Breast epithelium (tissue), 4 donors: ENCODE results near the gene MTA1. TPM values are rescaled to one million over a fixed set of nuclear protein-coding genes. Genes with fewer than 3 reads are reported as not detected.
A peak's percentile ranks its signal among the peaks of the same experiment; 100 is the strongest.

Experiments used
- DNase-seq, 2 donors: peaks; one replicate each; pipeline ENCODE4 v3.0.0-alpha.2; 2019; ENCODE audit warnings: low spot score in 2 of 2
- H3K27ac ChIP-seq, 2 donors: fragments of 200-600 bp; sonication (generic) in 1 of 2; one replicate each; pipeline ENCODE4 v1.5.1; 2016 to 2019; ENCODE audit warnings: mild to moderate bottlenecking in 1 of 2
- H3K27me3 ChIP-seq, 2 donors: fragments of 200-600 bp; sonication (generic) in 1 of 2; one replicate each; pipeline versions ENCODE4 v1.5.1 to v1.6.0; 2017 to 2019; ENCODE audit warnings: control low read depth in 1 of 2, mild to moderate bottlenecking in 1 of 2
- H3K36me3 ChIP-seq: fragments of 200-600 bp; one replicate; pipeline ENCODE4 v1.5.1; 2019
- H3K4me1 ChIP-seq, 2 donors: fragments of 200-600 bp; sonication (generic); one replicate each; pipeline ENCODE4 v1.5.1; 2016 to 2019; ENCODE audit warnings: control low read depth in 1 of 2
- H3K4me3 ChIP-seq, 3 donors: fragments of 200-600 bp; sonication (generic); 1 replicate in 2 of 3; 2 replicates in 1 of 3; pipeline ENCODE4 v1.5.1; 2016 to 2019; ENCODE audit warnings: mild to moderate bottlenecking in 3 of 3, moderate library complexity in 2 of 3
- H3K9me3 ChIP-seq, 2 donors: fragments of 200-600 bp; sonication (generic) in 1 of 2; one replicate each; pipeline ENCODE4 v1.5.1; 2016 to 2019; ENCODE audit warnings: control low read depth in 1 of 2
- CTCF ChIP-seq, 3 donors: fragments of 450-650 bp; IDR thresholded peaks; one replicate each; pipeline ENCODE4 v1.5.1; 2016 to 2017; ENCODE audit warnings: antibody characterized with exemption in 3 of 3, mild to moderate bottlenecking in 3 of 3, moderate library complexity in 3 of 3
- POLR2A ChIP-seq: fragments of 450-650 bp; IDR thresholded peaks from one replicate; pipeline ENCODE4 v1.6.1; 2016; ENCODE audit warnings: antibody characterized with exemption, mild to moderate bottlenecking, moderate library complexity
- POLR2AphosphoS5 ChIP-seq, 3 donors: sonication (generic); formaldehyde crosslinking; IDR thresholded peaks; one replicate each; pipeline ENCODE4 v1.6.1; 2017; ENCODE audit warnings: antibody characterized with exemption in 3 of 3
- intact Hi-C: fragments of 100-400 bp; cut with DNase I; formaldehyde crosslinking; loops from one replicate; pipeline ENCODE4 v1.15.1; 2023; ENCODE audit warnings: low total_unique reads
- total RNA-seq, 3 donors: library from RNA; depleted of rRNA; stranded (reverse); fragments of >200 nt; gene quantifications; one replicate each; pipeline ENCODE4 v1.1.0, GENCODE V29; 2016

The MTA1 gene
- total RNA-seq, 3 donors from 2014 or later: 50.7 to 70.1 (median 68.8) TPM

- TF ChIP-seq POLR2AphosphoS5 (IDR thresholded peaks at IDR 0.05) (no peak), CTCF (IDR thresholded peaks at IDR 0.05) (no peak), POLR2A (no peak)
- H3K36me3 ChIP-seq: no peaks in the 10 kb centered on the region
- peak within 1 kb of the TSS; percentile 53 to 79 (median 72) for H3K4me3 ChIP-seq
- peak within 1 kb of the TSS; percentile 99 to 100 for H3K27ac ChIP-seq
- no peaks in the 10 kb centered on the region for H3K27me3 ChIP-seq
- no peaks in the 10 kb centered on the region for H3K9me3 ChIP-seq
- no peak for DNase-seq
- intact Hi-C loops: no loop called here
- H3K4me1 ChIP-seq: peaks cover 34 to 44% of the 10 kb centered on the region in 2 donors
These were observed 66.7 kb downstream of the MTA1 start, which contains the start of gene CRIP1 for GRCh38 chr14:105486163-105486973. Gene CRIP1, plus strand, starts transcription at chr14:105486886. Its CDS starts 374 bp downstream, at chr14:105487260.

- H3K27me3 ChIP-seq: no peaks in the 10 kb centered on the region
- no peak for TF ChIP-seq CTCF (IDR thresholded peaks at IDR 0.05)
- no peak for TF ChIP-seq POLR2A
- peak in 1 of 3 donors; percentile 9 for TF ChIP-seq POLR2AphosphoS5 (IDR thresholded peaks at IDR 0.05)
- H3K36me3 ChIP-seq: no peaks in the 10 kb centered on the region
- H3K4me1 ChIP-seq: peaks cover 29 to 41% of the 10 kb centered on the region in 2 donors
- intact Hi-C loops: no loop called here
- peak overlapping the region; percentile 99 to 100 for H3K27ac ChIP-seq
- DNase-seq: no peak
- H3K9me3 ChIP-seq: no peaks in the 10 kb centered on the region
- peak overlapping the region; percentile 53 to 79 (median 72) for H3K4me3 ChIP-seq
These were observed 67.4 kb downstream of the MTA1 start for GRCh38 chr14:105486974-105487448.

GRCh38 chr14:105487449-105487985, 67.9 kb downstream of the MTA1 start:
- TF ChIP-seq POLR2AphosphoS5 (IDR thresholded peaks at IDR 0.05) (no peak), POLR2A (no peak), CTCF (IDR thresholded peaks at IDR 0.05) (no peak)
- Histone ChIP-seq H3K36me3 (no peaks in the 10 kb centered on the region), H3K27me3 (no peaks in the 10 kb centered on the region), H3K4me3 (peak overlapping the region; percentile 53 to 79 (median 72)), H3K4me1 (peaks cover 24 to 35% of the 10 kb centered on the region in 2 donors), H3K9me3 (no peaks in the 10 kb centered on the region), H3K27ac (peak overlapping the region; percentile 99 to 100)
- DNase-seq: no peak
- intact Hi-C loops: no loop called here

GRCh38 chr14:105487986-105488777, 68.6 kb downstream of the MTA1 start:
- Histone ChIP-seq H3K36me3 (no peaks in the 10 kb centered on the region), H3K4me1 (peaks cover 18 to 29% of the 10 kb centered on the region in 2 donors), H3K4me3 (peak overlapping the region; percentile 53 to 79 (median 72)), H3K9me3 (no peaks in the 10 kb centered on the region), H3K27me3 (no peaks in the 10 kb centered on the region), H3K27ac (peak overlapping the region; percentile 99 to 100)
- intact Hi-C loops: no loop called here
- peak in 1 of 2 donors; percentile 22 for DNase-seq
- TF ChIP-seq POLR2AphosphoS5 (IDR thresholded peaks at IDR 0.05) (no peak), POLR2A (no peak), CTCF (IDR thresholded peaks at IDR 0.05) (no peak)
